Ureter (tissue), 1 donor: ENCODE results near the gene HRK. TPM values are rescaled to one million over a fixed set of nuclear protein-coding genes. Genes with fewer than 3 reads are reported as not detected.
"Not testable (repeated sequence)": the region's sequence is repeated elsewhere in the genome, so short reads cannot be mapped to it uniquely, and the experiment has no call there.

ENCODE experiments used
- DNase-seq: peaks from one replicate; pipeline ENCODE4 v3.0.0-alpha.2; 2020; ENCODE audit warnings: low spot score
- total RNA-seq: library from RNA; stranded (reverse); gene quantifications from one replicate; pipeline ENCODE4 v1.2.4, GENCODE V29; 2023
- donor health status: DM: yes; HTN: yes; CAD: no.

HRK gene
- total RNA-seq, 1 donor from 2014 or later = 0.16 TPM

- DNase-seq = peak; percentile 89
Observed at GRCh38 chr12:116818948-116819832, 62.1 kb downstream of the HRK start.

- no peak for DNase-seq
Observed at GRCh38 chr12:116818341-116818856, 62.8 kb downstream of the HRK start.

GRCh38 chr12:116814766-116815165 lies 66.5 kb downstream of the HRK start:
- not testable (repeated sequence) for DNase-seq

GRCh38 chr12:116813271-116814041 lies 67.8 kb downstream of the HRK start:
- DNase-seq = no peak

- no peak for DNase-seq
Observed at GRCh38 chr12:116812238-116812637, 69.0 kb downstream of the HRK start.

GRCh38 chr12:116808113-116809105 lies 72.8 kb downstream of the HRK start:
- DNase-seq = no peak

- DNase-seq = no peak
Observed at GRCh38 chr12:116807546-116807945, 73.7 kb downstream of the HRK start.

GRCh38 chr12:116806845-116807440 lies 74.3 kb downstream of the HRK start:
- no peak for DNase-seq

Other genes with a start within 250 kb of the HRK start
- gene SPRING1, start 143.4 kb downstream of the HRK start, total RNA-seq = 22.6 TPM
- gene RNFT2, start 143.1 kb downstream of the HRK start, total RNA-seq = 7.2 TPM
- gene FBXW8, start 29.5 kb upstream of the HRK start, total RNA-seq = 32.0 TPM
- gene TESC, start 218.0 kb upstream of the HRK start, total RNA-seq = 19.8 TPM